ENCODE results near the gene LCN9.

GRCh38 chr9:135676891-135677290, 13.8 kb downstream of the LCN9 start:
- TF ChIP-seq POLR2A (IDR thresholded peaks at IDR 0.05) (no peak), CTCF (IDR thresholded peaks at IDR 0.05) (no peak)

Measured in transverse colon (tissue), 3 donors.